GM13976 (cell line): Measurements from ENCODE around the gene PLD4.

Experiments
- DNase-seq: peaks from one replicate; pipeline ENCODE4 v3.0.0; 2012; ENCODE audit warnings: low spot score
- in situ Hi-C: fragments of 300-500 bp; cut with MboI; formaldehyde crosslinking; loops from one replicate; pipeline ENCODE4 v1.12.0; 2022; ENCODE audit warnings: low sequenced_read_pairs, mixed read lengths, inconsistent platforms; ENCODE audit not compliant: unreplicated experiment
- TF ChIP-seq, protein P1 (sequence below): IDR thresholded peaks from 2 replicates; pipeline ENCODE4 v1.5.1; 2012; ENCODE audit warnings: borderline replicate concordance, mild to moderate bottlenecking; ENCODE audit not compliant: insufficient read depth; ENCODE audit errors: extremely low read depth, missing control alignments, control extremely low read depth

Gene PLD4

DNA sequence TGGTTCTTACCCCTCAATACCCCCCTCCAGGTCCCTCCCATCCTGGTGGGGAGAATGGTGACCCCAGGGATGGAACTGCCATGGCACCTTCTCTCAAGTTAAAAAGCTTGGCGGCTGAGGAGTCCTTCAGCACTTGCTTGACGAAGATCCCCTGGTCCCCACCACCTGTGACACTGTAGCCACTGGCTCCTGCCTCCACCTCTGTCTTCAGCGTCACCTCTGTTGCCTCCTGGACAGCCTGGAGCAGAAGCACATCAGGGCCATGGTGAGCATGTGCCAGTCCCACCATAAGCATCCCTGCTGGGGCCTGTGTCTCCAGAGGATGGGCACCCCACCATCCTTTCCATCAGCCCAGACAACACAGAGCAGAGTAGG, 30.7 kb downstream of the PLD4 start:
- in situ Hi-C loops = no loop called here
- no peak for DNase-seq
- TF ChIP-seq, protein P1, sequence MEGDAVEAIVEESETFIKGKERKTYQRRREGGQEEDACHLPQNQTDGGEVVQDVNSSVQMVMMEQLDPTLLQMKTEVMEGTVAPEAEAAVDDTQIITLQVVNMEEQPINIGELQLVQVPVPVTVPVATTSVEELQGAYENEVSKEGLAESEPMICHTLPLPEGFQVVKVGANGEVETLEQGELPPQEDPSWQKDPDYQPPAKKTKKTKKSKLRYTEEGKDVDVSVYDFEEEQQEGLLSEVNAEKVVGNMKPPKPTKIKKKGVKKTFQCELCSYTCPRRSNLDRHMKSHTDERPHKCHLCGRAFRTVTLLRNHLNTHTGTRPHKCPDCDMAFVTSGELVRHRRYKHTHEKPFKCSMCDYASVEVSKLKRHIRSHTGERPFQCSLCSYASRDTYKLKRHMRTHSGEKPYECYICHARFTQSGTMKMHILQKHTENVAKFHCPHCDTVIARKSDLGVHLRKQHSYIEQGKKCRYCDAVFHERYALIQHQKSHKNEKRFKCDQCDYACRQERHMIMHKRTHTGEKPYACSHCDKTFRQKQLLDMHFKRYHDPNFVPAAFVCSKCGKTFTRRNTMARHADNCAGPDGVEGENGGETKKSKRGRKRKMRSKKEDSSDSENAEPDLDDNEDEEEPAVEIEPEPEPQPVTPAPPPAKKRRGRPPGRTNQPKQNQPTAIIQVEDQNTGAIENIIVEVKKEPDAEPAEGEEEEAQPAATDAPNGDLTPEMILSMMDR = no peak

DNA sequence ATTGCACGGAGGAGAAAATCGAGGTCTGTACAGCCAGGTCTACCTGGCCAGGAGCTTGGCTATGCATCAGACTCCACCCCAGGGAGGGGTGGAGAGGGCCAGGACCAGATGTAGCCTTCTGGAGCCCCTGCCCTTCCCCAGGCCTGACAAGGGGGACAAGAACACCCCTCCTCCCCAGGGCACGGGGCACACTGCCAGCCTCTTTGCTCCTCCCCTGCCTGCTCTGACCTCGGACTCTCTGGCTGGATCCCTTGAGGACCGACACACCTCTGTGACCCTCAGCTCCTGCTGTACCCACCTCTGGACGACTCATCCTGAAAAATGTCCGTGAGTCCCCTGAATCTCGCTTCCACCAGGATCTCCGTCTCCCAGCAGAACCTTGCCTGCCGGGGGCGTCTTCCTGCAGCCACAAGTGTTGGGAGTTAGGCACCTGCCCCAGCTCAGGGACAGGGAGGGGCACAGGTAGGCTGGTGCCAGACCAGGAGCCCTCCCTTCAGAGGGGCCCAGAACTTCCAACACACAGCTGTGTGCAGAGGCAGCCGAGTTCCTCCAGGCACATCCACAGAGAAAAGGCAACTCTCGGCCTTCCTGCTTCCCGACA, 31.7 kb downstream of the PLD4 start:
- DNase-seq = no peak
- TF ChIP-seq, protein P1 = no peak
- in situ Hi-C loops = no loop called here

DNA sequence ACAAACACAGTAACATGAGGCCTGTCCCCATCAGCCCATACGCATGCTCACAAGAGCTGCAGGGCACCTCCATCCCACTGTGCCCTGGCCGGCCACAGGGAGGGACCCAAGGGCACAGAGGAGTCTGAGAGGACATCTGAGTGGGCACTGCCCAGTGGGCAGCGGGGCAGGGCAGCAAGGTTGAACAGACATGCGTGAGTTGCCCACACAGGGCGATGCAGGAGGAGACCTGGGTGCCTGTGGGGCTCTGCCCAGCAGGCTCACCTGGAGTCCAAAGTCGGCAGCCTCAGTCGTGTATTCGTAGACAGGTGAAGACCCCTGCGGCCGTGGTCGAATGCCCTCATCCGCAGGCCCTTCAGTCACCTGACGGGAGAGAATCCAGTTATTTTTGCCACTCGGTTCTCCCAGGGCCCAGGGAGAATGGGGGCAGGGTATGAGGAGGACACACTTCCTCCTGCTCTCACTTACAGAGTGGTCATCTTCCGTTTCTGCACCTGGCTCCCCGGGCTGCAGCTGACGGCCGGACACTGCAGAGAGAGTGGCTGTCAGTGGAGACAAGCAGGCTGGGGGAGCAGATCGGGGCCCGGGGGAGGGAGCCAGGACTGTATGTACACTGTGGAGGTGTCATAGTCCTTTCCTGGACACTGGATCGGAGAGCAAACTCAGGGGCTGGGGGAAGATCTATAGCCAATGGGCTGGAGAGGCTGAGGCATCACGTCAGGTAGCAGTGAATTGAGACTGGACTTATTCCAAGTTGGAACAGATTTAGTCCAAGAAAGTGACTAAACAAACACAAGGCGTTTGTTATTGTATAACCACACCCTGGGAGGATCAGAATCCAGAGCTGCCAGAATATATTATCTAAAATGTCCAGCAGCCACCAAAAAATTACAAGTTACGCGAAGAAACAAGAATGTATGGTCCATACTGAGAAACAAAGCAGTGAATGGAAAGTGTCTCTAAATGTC, 32.8 kb downstream of the PLD4 start:
- TF ChIP-seq, protein P1 = no peak
- no peak for DNase-seq
- in situ Hi-C loops = no loop called here

DNA sequence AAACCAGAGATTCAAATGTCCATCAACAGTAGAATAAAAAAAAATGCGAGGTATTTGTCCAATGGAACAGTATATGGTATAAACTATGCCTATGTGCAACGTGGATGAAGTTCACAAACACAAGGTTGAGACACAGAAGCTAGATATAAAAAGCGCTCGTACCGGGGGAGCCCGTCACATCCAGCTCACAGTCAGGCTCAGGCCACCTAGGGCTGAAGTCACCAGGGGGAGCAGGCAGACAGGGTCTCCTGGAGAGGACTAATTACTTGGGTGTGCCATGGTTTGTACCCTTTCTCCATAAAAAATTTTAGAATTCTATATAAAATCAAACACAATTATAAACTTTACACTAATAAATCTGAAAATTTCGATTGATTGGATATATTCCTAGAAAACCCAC, 39.9 kb downstream of the PLD4 start:
- TF ChIP-seq, protein P1 = no peak
- no peak for DNase-seq
- in situ Hi-C loops = no loop called here

DNA sequence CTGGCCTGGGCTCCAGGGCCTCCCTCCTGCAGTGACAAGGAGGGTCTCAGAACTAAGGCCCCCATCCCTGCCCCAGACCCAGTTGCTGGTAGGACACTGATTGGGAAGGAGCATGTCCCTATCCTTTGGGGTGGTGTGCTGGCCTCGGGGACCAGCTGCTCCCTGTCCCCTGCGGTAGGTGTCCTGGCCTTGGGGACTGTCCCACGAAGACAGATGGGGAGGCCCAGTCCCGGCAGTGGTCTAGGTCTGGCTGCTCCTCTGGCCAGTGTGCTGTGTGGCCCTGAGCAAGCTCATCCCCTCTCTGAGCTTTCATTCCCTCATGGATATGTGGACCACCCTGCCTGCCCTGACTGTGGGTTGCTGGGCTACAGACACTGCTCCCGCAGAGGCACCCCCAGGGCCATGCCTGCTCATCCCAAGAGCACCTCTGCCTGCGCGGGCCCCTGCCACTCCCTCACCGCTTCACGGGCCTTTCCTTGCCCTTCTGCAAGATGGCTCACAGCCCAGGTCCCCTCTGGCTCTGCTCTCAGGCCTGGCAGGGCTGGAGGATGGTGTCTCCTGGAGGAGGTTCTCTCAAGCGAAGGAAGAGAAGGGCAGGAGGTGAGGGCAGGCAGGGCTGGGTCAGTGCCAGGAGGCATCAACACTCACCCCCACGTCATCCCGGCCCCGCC, 41.0 kb downstream of the PLD4 start:
- DNase-seq = no peak
- in situ Hi-C loops = no loop called here
- TF ChIP-seq, protein P1 = no peak

DNA sequence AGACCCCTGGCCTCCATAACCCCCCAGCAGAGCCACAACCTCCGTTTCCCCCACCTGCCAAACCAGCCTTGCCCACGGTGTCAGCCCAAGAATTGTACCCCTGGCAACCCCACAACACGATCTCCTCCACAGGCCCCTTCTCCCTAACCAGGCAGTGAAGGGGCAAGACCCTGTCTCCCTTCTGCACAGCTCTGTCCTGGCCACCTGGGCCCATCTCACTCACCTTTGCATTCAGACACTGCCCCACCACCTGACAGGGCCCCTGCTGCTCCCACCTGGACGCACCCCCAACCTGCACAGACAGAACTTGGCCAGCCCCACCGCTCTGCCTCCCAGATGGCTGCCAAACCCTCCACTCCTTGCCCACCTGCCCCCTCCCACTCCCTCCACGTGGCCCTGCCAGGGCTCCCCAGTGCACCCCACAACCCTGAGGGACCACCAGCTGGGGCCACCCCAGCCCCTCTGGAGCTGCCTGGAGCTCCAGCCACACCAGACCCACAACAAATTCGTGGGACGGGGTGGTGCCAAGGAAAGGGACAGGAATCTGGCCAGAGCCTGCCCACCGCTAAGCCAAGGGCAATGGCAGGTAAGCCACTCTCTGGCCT, 41.7 kb downstream of the PLD4 start:
- TF ChIP-seq, protein P1 = no peak
- no peak for DNase-seq
- in situ Hi-C loops = no loop called here
